Aorta (tissue), 5 donors: Measurements from ENCODE around the gene LGI2. TPM values are rescaled to one million over a fixed set of nuclear protein-coding genes. Genes with fewer than 3 reads are reported as not detected.

Source experiments
- ATAC-seq: fragments of 200-7000 bp; cut with Tn5 transposase; one replicate; pipeline ENCODE4 v1.9.1; 2022; ENCODE audit warnings: moderate library complexity; ENCODE audit not compliant: low FRiP score
- DNase-seq, 2 donors: peaks; one replicate each; pipeline ENCODE4 v3.0.0-alpha.2; 2020
- H3K27ac ChIP-seq, 2 donors: one replicate each; pipeline ENCODE4 v1.5.1; 2013; ENCODE audit warnings: low read length in 2 of 2, mild to moderate bottlenecking in 2 of 2, moderate library complexity in 2 of 2, control low read depth in 1 of 2, inconsistent platforms in 1 of 2, low read depth in 1 of 2
- H3K27me3 ChIP-seq, 2 donors: one replicate each; pipeline ENCODE4 v1.6.1; 2013; ENCODE audit warnings: control low read depth in 1 of 2, low read length in 1 of 2, mild to moderate bottlenecking in 1 of 2, moderate library complexity in 1 of 2; ENCODE audit not compliant: insufficient read depth in 2 of 2, control insufficient read depth in 1 of 2
- H3K36me3 ChIP-seq, 2 donors: one replicate each; pipeline ENCODE4 v1.6.1; 2013; ENCODE audit warnings: control low read depth in 1 of 2, low read length in 1 of 2, mild to moderate bottlenecking in 1 of 2; ENCODE audit not compliant: insufficient read depth in 2 of 2, control insufficient read depth in 1 of 2
- H3K4me1 ChIP-seq, 2 donors: one replicate each; pipeline ENCODE4 v1.6.1; 2013; ENCODE audit warnings: low read length in 2 of 2, control low read depth in 1 of 2, mild to moderate bottlenecking in 1 of 2, moderate library complexity in 1 of 2; ENCODE audit not compliant: insufficient read depth in 2 of 2, control insufficient read depth in 1 of 2
- H3K4me3 ChIP-seq, 2 donors: one replicate each; pipeline ENCODE4 v1.5.1; 2013; ENCODE audit warnings: low read length in 2 of 2, control low read depth in 1 of 2, mild to moderate bottlenecking in 1 of 2
- H3K9me3 ChIP-seq: one replicate; pipeline ENCODE4 v1.6.1; 2013; ENCODE audit warnings: mild to moderate bottlenecking, low read length; ENCODE audit not compliant: control insufficient read depth
- WGBS, 2 donors: extraction: QIAGEN DNeasy Blood & Tissue Kit; methylation state at CpG; one replicate each; pipeline ENCODE4 v1.1.7; 2013; 5-methylcytosine and 5-hydroxymethylcytosine counted together
- intact Hi-C, 2 donors: fragments of 100-400 bp; cut with DNase I; formaldehyde crosslinking; loops; one replicate each; pipeline versions ENCODE4 v1.14.2 to v1.15.0; 2022
- polyA plus RNA-seq, 2 donors: library from polyadenylated mRNA; stranded (reverse); fragments of 200-250 nt; gene quantifications; one replicate each; pipeline ENCODE4 v1.2.3, GENCODE V29; 2013
- total RNA-seq, 2 donors: library from RNA; stranded (reverse); fragmentation: NEBNext Ultra II Directional; extraction: Animal tissue kit (Norgen Biotek cat#: 25700); gene quantifications; one replicate each; pipeline ENCODE4 v1.2.1, GENCODE V29; 2021
- donor health status: healthy with polysubstance abuse.
- donor health status: Bipolar disorder and iron deficiency.
- donor health status: DM: no; HTN: no; CAD: no.
- donor health status: DM: no; HTN: no; CAD: no.
- donor health status: DM: yes; HTN: yes; CAD: no.

The LGI2 gene
- total and polyA plus RNA-seq, 4 donors, result 0.79 to 13.7 (median 5.6) TPM

GRCh38 chr4:25013756-25014661 is 16.7 kb downstream of the LGI2 start:
- ATAC-seq (peak; percentile 78), DNase-seq (no peak)
- Histone ChIP-seq H3K36me3 (peaks cover 0 to 3% of the 10 kb centered on the region in 2 donors), H3K9me3 (peaks cover 2% of the 10 kb centered on the region), H3K27ac (no peak overlapping the region), H3K4me3 (no peak overlapping the region), H3K27me3 (no peaks in the 10 kb centered on the region), H3K4me1 (peaks cover 0 to 3% of the 10 kb centered on the region in 2 donors)
- intact Hi-C loops, result no loop called here
- WGBS, 2 donors, result 43 to 45% methylated on average over 9 of the region's 9 CpGs

DNA sequence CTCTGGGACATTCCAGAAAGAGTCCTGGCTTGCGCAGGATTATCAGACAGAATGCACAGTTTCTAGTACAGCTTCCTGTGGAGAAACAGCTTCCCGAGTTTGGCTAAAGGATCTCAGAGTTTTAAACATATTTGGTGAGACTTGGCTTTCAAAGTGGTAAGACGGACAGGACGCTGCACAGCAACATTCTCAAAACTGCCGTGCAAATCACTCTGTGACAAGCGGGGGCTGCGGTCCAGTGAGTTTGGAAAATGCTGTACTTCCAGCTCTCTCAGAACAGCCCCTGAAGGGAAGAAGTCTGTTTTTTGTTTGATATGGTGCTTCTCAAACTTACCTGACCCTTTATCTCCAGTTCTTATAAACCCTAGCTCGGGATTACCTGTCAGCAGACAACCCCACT is 18.1 kb downstream of the LGI2 start:
- H3K4me1 ChIP-seq, result peaks cover 0 to 3% of the 10 kb centered on the region in 2 donors
- peaks cover 2% of the 10 kb centered on the region for H3K9me3 ChIP-seq
- 89 to 90% methylated on average over 8 of the region's 8 CpGs for WGBS, 2 donors
- H3K36me3 ChIP-seq, result peaks cover 0 to 3% of the 10 kb centered on the region in 2 donors
- intact Hi-C loops, result no loop called here
- no peak overlapping the region for H3K4me3 ChIP-seq
- DNase-seq (no peak), ATAC-seq (no peak)
- no peaks in the 10 kb centered on the region for H3K27me3 ChIP-seq
- no peak overlapping the region for H3K27ac ChIP-seq

GRCh38 chr4:25011135-25011866 is 19.4 kb downstream of the LGI2 start:
- H3K27ac ChIP-seq, result no peak overlapping the region
- ATAC-seq (no peak), DNase-seq (no peak)
- peaks cover 0 to 3% of the 10 kb centered on the region in 2 donors for H3K4me1 ChIP-seq
- WGBS, 2 donors, result 89 to 90% methylated on average over 14 of the region's 14 CpGs
- no peak overlapping the region for H3K4me3 ChIP-seq
- H3K9me3 ChIP-seq, result peaks cover 2% of the 10 kb centered on the region
- H3K36me3 ChIP-seq, result peaks cover 0 to 3% of the 10 kb centered on the region in 2 donors
- intact Hi-C loops, result no loop called here
- H3K27me3 ChIP-seq, result no peaks in the 10 kb centered on the region

- Histone ChIP-seq H3K27me3 (no peaks in the 10 kb centered on the region), H3K36me3 (no peaks in the 10 kb centered on the region), H3K4me1 (no peaks in the 10 kb centered on the region), H3K9me3 (peaks cover 2% of the 10 kb centered on the region), H3K4me3 (no peak overlapping the region), H3K27ac (no peak overlapping the region)
- ATAC-seq (no peak), DNase-seq (no peak)
- WGBS, 2 donors, result 93 to 97% methylated on average over 2 of the region's 2 CpGs
- intact Hi-C loops, result no loop called here
Measured at GRCh38 chr4:25007598-25007997, 23.1 kb downstream of the LGI2 start.

DNA sequence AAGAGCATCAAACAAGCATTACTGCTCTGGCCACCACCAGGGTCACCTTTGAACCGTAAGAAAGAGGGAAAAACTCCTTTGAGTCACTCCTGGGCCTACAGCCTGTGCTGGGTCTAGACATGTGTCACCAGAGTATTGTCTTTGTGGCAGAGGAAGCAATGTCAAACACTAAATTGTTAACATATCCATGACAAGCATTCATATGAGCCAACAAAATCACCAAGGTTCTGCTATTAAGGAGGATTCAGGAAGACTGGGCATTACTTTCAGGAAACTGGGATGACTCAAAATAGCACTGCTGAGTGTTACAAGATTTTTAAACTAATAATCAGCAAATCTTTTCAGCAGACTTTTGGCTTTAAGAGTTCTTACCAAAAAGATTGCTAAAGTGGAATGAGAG is 28.1 kb downstream of the LGI2 start:
- no peaks in the 10 kb centered on the region for H3K27me3 ChIP-seq
- ATAC-seq (peak; percentile 44), DNase-seq (no peak)
- no peak overlapping the region for H3K4me3 ChIP-seq
- intact Hi-C loops, result no loop called here
- H3K27ac ChIP-seq, result no peak overlapping the region
- no peaks in the 10 kb centered on the region for H3K4me1 ChIP-seq
- WGBS, 2 donors, result 36 to 39% methylated on average over 1 of the region's 1 CpG
- H3K9me3 ChIP-seq, result no peaks in the 10 kb centered on the region
- no peaks in the 10 kb centered on the region for H3K36me3 ChIP-seq

- 94 to 97% methylated on average over 3 of the region's 3 CpGs for WGBS, 2 donors
- ATAC-seq, result no peak
- intact Hi-C loops, result no loop called here
- DNase-seq, result no peak
- Histone ChIP-seq H3K36me3 (no peaks in the 10 kb centered on the region), H3K9me3 (no peaks in the 10 kb centered on the region), H3K27ac (no peak overlapping the region), H3K4me1 (no peaks in the 10 kb centered on the region), H3K4me3 (no peak overlapping the region), H3K27me3 (no peaks in the 10 kb centered on the region)
Measured at GRCh38 chr4:25001509-25001908, 29.2 kb downstream of the LGI2 start.

DNA sequence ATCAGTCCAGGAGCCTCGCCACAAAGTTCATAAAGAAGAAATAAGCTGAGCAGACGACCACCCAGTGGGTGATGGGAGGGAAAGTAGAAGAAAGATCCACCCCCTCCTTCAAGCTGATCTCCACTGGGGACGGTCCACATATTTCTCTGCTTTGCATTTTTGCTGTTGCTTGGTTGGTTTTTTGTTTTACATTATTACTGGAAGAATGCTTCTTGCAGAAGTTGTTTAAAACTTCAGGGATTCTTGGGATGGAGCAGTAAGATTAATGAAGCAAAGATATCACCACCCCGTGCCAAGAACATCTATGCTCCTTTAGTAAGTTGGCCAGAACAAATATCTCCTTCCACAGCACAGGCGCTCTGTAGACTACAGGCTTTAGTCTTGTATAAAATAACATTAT is 30.1 kb downstream of the LGI2 start:
- Histone ChIP-seq H3K9me3 (no peaks in the 10 kb centered on the region), H3K4me3 (no peak overlapping the region), H3K27ac (no peak overlapping the region), H3K27me3 (no peaks in the 10 kb centered on the region), H3K36me3 (no peaks in the 10 kb centered on the region), H3K4me1 (no peaks in the 10 kb centered on the region)
- DNase-seq (no peak), ATAC-seq (no peak)
- intact Hi-C loops, result no loop called here
- WGBS, 2 donors, result 45 to 46% methylated on average over 5 of the region's 5 CpGs

- DNase-seq (no peak), ATAC-seq (no peak)
- Histone ChIP-seq H3K4me3 (no peak overlapping the region), H3K27me3 (no peaks in the 10 kb centered on the region), H3K9me3 (peaks cover 2% of the 10 kb centered on the region), H3K36me3 (no peaks in the 10 kb centered on the region), H3K27ac (no peak overlapping the region), H3K4me1 (no peaks in the 10 kb centered on the region)
- intact Hi-C loops, result no loop called here
- WGBS, 2 donors, result 20 to 32% methylated on average over 8 of the region's 8 CpGs
Measured at GRCh38 chr4:24999392-25000089, 31.2 kb downstream of the LGI2 start.
